ELR (cell line): ENCODE data around the gene NDUFC1.
A peak's percentile ranks its signal among the peaks of the same experiment; 100 is the strongest.
"Not testable (repeated sequence)": the region's sequence is repeated elsewhere in the genome, so short reads cannot be mapped to it uniquely, and the experiment has no call there.

Experiments used
- DNase-seq: peaks from one replicate; pipeline ENCODE4 v3.0.0-alpha.2; 2015; ENCODE audit warnings: low read depth

NDUFC1 gene

DNA sequence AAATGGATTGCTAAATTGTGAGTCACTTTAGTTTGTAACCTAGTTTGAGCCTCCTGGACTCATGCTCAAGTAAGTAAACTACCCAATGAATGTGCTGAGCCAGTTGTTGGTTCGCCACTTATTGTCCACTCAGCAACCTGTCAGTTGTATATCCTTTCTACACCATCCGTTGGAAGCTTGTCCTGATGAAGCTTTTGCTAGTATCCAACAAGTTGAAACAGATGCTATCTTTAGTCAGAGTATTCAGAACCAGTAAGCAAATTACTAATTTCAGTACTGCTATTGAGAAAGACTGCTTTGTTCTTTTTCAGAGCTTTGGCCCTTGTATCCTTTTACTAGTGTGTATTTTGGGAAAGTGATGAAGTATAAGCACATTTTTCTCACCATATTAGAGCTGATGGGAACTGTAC lies 5.3 kb downstream of the NDUFC1 start:
- DNase-seq = peak; percentile 63

DNA sequence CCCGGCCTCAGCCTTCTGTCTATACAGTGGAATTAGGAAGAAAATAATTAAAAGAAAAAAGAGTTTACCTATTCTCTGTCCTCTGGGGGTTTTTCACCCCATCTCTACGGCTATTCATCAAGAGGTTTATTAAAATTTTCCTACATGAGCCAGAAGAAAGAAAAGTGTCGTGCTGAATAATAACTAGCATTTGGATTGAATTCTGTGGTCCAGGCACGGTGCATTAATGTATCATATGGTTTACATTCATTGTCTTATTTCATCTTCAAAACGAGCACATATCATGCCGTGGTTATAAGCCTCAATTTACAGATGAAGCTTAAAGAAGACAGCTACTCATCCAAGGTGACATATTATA lies 6.4 kb downstream of the NDUFC1 start:
- DNase-seq = no peak

DNA sequence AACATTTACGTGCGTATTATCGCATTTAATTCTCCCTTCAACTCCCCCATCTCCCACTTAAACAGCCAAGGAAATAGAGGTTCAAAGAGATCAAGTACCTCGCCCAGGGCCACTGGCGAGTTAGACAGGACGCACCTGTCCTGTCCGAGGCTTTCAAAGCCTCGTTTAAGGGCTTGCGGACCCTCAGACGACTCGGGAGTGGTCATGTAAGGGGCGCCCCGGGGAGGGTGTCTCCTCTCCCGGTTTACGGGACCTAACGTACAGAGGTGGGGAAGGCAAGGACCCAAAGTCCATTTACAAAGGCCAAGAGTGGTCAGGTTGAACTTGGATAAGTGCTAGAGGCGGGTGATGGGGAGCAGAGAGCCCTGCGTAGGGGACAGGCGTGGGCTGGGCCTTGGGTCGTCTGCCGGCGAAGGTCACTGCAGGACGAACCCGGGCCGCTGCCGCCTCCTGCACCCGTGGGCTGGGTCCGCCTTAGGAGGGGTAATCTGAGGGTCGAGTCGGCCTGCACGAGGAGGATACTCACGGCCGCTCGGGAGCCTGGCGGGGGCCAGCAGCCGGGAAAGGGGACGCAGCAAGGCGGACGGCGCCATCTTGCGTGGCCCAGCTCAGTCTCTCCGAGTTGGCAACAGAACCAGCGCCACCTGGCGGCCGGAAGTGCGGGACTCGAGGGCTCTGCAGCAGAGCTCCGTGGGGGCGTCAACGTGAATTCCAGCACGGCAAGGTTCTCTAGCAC lies 6.9 kb downstream of the NDUFC1 start:
- peak; percentile 93 for DNase-seq

DNA sequence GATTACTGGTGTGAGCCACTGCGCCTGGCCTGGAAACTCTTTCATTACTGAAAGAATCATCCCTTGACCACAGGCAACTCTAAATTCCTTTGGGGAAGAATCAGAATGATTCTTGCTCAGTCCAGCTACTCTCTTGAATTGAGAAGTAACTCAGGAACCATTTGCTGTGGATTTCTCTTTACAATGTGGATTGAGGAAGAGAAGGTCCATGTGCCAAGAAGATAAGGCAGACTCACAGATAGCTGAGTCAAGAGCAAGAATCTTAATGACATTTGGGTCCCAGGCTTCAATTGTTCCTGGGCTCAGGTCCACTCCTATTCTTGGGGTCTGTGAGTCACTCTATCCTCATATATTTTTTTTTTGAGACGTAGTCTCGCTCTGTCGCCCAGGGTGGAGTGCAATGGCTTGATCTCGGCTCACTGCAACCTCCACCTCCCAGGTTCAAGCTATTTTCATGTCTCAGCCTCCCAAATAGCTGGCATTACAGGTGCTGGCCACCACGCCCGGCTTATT lies 16.0 kb downstream of the NDUFC1 start:
- DNase-seq = no peak

DNA sequence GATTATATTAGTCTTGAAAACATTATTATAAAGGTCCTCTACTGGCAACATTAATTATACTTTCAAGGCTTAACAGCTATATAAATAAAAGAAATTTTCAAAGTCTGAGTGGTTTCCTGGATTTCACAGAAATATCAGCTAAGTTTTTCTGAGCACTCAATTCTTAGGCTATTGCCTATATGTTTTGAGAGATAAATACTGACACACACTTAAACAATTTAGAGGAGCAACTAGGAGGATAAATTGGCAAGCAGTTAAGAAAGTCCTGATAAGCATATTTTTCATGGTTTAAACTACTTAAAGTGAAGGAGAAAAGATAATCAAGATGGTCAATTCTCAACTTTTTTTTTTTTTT lies 19.6 kb downstream of the NDUFC1 start:
- no peak for DNase-seq

DNA sequence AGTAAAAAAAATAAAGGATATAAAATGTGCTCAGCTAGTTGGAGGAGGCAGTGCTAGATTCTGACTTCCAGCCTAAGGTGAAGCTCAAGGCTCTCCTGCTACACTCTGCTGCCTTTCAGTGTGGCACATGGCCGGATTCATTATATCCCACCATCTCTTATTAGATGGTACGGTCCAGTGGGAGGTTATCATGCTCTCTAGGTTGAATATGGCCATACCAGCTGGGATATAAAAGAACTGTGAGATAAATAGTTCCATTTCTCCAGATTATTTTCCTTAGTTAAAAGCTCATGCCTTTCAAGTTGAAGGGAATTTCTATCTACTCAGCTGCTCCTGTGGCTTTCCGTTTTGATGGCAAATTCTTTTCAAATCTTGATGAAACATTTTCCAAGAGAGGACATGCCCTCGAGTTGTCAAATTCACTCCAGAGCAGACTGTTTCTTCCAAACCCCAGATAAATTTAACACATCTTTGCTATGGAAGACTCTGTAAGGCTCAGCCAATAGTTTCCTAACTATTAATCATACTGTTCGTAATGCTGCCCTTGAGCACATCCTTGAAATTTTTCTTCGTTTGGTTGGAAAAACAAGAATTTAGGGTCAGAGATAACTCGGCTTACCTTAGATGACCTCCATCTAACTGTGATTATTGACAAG lies 20.1 kb downstream of the NDUFC1 start:
- DNase-seq = peak; percentile 9

DNA sequence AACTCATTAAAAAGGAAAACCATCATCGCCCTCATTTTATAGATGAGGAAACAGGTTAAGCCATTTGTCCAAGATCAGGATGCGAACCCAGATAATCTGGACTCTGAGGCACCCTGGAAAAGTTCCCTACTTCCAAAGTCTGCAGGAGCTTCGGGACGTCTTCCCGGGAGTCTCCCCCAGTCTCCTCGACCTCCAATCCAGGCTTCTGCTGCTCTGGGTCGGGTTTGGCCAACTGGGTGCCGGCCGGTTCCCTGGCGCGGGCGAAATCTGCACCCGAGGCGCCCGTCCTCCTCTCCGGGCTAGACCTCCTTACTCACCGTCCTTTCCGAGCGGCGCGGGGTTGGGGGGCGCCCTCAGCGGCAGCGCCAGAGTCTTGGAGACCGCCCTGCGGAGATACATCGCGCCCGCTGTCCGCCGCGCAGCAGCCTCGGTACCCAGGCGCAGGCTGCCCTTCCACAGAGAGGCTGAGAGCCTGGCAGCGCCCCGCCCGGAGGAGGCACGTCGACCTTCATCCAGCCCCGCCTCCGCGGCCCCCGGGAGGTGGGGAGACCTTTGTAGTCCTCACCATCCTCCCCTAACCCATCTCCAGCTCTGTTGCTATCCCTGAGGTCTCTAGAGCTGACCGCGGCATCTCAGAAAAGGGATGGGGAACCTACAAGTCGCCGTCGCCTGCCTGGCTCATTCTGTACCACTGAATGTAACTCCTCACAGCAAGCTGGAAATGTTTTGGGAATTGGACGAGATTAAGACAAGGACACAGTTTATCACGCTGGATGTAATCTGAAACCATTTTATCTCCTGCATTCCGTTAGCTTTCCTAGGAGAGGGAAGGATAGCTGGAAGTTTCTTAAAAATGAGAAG lies 22.3 kb downstream of the NDUFC1 start, which contains the start of gene MGARP:
Gene MGARP, minus strand, starts transcription at position 466 of the 861 bp plus-strand sequence. Its CDS starts 67 bp downstream, at position 399.
- DNase-seq = peak; percentile 15

DNA sequence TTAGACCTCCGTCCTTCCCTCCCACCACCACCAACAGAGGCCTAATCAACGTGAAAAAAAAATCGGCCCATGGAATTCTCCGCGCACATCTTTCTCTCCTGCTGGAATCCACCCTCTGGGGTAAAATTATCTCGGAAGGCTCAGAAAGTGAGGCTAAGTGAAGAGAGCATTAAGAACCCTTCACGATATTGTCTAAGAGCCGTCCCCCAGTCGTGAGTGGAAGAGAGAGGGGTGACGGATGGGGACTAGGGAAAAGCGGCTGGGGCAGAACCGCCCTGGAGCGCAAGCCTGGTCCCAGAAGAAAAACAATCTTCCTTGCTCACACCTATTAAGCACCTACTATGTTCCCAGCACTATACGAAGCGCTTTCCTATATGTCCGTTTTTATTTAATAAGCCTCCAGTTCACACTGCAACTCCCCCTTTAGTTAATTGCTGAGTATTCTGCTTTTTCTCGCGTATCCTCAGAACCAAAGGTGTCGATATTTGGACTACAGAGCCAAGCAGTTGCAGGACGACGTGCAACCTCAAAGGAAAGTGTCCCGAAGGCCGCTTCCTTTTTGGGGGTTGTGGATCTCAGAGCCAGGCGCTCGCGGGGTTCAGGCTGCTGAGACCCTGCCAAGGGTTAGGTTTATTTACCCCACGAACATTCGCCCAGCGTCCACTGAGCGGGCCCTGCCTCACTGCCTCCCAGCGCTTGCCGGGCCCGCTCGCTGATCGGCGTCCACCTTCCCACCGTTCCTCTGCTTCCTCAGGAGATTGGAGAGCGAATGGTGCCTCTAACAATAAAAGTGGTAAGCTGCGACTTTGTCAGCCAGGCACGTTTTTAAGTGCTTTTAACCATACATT lies 23.1 kb downstream of the NDUFC1 start:
- DNase-seq = no peak

DNA sequence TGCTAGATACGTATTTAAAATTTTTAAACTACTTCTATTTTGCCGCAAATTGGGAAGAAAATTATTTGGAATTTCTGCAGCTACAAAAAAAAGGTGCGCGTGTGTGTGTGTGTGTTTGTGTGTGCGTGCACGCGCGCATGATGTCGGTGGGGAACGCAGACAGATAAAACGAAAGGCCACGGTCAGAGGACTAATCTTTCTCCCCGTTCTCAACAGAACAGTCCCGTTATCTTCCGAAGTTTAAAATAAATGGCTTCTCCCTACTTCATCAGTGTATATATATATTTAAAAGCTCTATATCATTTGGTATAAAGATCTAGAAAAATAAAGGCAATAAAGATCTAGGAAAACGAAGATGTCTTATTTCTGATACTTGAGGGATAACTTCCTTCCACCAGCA lies 23.8 kb downstream of the NDUFC1 start:
- DNase-seq = no peak

DNA sequence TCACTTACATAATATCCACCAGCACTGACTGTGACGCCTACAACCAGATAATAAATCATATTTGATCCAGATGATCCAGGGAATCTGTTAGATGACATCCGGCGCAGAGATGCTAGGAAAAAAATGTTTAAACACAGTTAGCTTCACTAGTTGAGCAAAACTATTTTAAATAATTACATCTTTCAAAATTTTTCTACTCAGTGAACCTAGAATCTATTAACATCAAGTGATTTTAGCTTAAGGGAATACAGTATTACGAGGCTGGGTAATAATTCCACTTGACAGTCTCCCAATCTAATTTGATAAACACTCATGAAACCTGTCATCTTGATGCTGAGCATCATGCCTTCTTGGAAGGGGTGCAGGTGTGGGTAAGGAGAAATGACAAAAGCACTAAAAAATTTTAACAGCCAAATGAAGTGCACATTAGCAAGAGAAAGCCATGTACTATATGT lies 27.0 kb downstream of the NDUFC1 start:
- no peak for DNase-seq

DNA sequence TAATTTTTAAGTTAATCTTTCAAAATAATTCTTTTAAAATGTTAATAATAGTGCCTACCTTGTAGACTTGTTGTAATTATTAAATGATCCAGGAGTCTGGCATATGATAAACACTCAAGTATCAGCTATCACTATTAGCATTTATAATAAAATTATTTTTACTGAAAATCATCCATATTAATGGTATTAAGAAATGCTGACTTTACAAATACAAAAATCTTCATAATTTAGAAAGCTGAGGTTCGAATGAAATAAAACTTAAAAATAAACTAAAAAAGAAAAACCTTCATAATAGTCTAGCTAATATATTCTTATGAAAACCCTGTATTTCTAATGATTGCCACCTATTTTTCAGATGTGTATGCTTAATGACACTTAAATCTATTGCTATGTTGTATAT lies 27.5 kb downstream of the NDUFC1 start:
- no peak for DNase-seq

DNA sequence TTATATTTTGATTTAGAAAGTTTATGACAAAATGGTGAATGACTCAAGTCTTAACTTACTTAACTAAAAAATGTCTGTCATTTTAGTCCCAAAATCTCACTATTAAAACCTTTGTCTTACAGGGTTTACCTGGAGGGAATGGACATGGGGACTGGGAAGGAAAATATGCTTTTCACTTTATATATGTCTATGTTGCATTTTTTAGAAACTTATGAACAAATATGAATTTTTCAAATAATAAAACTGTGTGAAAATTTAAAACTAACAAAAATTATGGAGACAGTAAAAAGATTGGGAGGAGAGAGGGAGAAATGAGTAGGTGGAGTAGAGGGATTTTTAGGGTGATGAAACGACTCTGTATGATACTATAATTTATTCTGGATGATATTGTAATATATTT lies 28.4 kb downstream of the NDUFC1 start:
- no peak for DNase-seq

DNA sequence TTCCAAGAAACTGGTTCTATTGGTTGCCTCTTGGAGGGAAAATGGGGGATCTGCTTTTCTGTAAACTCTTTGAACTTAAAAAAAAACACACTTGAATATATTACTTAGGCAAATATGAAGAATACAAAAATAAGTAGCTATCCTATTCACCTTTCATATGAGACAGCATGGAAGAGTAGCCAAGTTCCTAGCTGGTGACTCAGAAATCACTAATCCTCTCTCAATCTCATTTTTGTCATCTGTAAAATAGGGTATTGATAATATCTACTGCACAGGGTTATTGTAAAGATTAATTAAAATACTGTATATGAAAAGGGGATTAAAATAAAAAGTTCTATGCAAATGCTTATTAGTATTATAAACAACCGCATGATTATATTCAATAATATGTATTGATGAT lies 35.0 kb downstream of the NDUFC1 start:
- peak; percentile 54 for DNase-seq

DNA sequence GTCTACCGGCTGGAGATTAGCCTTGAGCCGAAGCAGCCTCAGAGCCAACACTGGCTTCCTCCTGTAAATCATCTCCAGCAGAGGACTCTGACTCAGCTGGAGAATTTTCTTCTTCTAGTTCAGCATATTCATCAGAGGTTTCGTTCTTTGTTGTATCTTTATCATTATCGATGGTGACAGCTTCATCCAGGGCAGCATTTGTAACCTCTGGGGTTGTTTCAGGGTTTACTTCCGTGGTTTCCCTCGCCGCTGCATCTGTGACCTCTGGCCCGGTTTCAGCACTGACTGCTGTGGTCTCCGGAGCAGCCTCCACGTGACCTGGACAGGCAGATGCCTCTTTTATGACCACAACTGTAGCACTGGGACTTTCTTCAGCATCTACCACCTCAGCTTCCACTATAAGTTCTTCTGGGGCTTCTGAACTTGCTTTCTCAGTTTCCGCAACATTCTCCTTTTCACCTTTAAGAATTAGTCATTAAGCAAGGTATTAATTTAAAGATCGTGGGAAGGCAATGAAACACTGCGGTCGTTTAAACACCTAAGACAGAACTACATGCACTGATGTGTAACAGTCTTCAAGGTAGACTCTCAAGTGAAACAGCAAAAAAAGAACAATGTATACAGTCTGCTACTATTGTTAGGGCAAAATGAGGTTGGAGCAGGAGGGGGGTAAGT lies 35.6 kb downstream of the NDUFC1 start:
- DNase-seq = peak; percentile 78

DNA sequence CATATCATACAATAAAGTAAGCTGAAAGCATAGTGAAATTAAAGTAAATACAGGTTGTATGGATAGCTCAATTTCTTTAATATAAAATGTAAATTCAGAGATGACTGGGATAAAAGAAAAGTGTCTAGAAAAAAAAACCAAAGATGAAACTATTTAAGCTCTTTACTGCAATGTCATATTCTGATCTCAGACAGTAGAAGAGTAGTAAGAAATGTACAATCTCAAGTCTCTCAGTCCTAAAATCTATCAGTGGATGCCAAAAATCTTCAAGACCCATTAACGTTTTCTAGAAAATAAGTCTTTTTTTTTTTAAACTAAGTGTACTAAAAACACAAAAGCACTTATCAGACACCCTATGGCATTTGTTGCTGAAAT lies 36.1 kb downstream of the NDUFC1 start:
- no peak for DNase-seq

DNA sequence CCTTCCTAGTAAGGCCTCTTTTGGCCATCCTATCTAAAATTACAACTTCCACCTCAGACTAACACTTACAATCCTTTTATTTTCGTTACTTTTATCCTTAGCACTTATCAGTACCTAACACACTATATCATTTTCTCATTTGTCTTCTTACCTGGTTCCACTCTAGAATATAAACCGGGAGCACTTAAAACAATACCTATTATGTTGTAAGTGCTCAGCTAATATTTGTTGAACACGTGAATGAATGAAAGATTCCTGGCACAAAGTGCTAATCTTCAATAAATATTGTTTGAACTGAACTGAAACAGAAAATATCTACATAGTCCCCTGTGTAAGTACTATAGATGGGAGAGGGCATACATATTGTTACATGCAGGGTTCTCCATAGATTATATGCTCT lies 36.6 kb downstream of the NDUFC1 start:
- no peak for DNase-seq

DNA sequence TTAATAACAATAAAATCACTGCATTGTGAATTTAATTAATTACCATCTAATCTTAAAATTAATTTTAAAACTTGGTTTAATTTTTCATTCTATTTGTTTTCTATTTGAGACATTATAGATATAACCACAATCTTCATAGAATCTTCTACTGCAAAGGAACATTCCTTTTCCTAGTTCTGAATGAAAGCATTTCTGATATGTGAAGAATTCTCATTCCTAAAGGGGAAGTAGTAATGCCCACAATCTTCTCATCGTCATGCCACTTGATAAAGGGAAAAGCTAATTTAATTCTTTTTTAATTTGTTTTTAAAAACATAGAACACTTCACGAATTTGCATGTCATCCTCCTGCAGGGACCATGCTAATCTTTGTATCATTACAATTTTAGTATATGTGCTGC lies 45.9 kb downstream of the NDUFC1 start:
- DNase-seq = no peak

DNA sequence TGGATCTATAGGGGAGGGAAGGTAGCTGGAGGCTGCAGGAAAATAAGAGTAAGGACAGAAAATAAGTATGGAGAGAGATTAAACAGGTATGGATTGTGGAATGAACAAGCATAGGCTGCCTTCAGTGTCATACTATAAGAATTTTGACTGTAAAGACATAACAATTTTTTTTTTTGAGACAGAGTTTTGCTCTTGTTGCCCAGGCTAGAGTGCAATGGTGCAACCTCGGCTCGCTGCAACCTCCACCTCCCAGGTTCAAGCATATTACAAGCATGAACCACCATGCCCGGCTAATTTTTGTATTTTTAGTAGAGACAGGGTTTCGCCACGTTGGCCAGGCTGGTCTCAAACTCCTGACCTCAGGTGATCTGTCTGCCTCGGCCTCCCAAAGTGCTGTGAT lies 46.7 kb downstream of the NDUFC1 start:
- DNase-seq = not testable (repeated sequence)

DNA sequence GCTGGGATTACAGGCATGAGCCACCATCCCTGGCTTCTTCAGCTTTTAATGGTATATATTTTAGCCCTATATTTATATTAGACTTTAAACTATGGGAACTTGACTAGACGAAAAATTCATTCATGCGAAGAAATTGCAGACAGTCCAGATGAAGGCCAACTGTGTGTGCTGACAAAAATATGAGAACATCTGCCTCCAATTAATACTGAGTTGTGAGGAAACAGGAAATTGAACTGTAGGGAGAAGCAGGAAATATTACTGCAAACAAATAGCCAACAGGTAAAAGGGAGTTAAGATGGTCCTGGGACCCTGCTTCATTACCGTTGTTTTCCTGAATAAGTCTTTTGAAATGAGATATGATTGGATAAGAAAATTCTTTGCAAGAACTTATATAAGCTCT lies 48.6 kb downstream of the NDUFC1 start:
- no peak for DNase-seq

DNA sequence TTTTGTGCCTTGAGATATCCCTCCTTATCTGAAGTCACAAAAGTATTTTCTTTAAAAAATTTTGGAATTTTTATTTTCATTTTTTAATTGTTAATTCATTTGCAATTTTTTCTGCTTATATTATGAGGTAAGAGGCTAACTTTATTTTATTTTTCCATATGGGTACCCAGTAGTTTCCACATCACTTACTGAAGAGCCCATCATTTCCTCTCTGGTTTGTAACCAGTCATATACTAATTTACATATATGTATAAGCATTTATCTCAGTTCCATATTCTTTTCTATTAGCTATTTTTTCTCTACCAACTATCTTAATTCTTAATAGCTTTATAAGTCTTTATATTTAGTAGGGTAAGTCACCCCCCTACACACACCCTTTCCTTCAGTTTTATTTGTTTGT lies 49.2 kb downstream of the NDUFC1 start:
- no peak for DNase-seq

DNA sequence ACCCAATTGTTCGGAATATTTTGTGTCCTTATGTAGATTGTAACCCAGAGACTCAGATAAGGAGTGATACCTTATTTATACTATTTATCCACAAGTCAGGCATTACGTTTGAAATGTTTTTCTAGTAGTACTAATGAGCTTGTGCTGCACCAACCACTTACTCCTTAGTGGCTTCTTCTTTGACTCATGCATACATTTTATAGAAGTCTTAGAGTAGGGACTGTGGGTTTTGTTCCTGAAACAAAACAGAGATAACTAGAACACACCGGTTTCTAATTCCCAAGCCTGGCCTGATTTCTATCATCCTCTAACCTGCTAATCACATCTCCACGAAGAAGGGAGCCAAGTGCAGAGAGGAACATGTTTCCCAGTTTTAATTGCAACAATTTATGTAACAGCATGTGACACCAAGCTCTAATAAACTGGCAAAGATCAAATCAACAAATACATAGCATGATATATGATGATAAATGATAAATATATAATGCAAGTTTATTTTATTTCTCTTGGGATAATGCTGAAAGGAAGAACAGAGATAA lies 54.5 kb downstream of the NDUFC1 start:
- DNase-seq = no peak
